ENCODE data around the gene SRXN1.

The SRXN1 gene

DNA sequence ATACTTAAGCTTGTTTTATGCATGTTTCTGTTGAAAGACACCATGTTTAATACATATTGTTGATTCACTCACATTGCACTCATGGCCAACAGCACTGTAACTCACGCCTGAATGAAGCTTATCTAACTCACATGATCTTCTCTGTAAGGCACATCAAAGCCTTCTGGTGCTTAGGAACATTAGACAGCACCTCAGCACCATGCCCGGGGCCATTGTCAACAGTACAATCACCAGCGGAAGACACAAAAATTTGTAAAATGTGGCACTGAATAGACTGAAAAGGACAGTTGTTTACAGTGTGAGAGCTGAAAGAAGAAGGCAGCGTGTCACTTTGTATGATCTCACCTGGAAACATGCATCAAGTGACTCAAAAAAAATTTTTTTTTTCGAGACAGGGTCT, 34.0 kb downstream of the SRXN1 start:
- no peak overlapping the region for H3K4me3 ChIP-seq (ENCODE audit: low read depth, low read length)
- ChIA-PET POLR2A (no interaction called here), CTCF (interaction anchor here (1.2 to 2.3 kb wide), 2 partner anchors 9 to 27 kb away, joined by 3 to 14 read pairs; no protein-coding TSS in a partner anchor)
- TF ChIP-seq, protein P1, sequence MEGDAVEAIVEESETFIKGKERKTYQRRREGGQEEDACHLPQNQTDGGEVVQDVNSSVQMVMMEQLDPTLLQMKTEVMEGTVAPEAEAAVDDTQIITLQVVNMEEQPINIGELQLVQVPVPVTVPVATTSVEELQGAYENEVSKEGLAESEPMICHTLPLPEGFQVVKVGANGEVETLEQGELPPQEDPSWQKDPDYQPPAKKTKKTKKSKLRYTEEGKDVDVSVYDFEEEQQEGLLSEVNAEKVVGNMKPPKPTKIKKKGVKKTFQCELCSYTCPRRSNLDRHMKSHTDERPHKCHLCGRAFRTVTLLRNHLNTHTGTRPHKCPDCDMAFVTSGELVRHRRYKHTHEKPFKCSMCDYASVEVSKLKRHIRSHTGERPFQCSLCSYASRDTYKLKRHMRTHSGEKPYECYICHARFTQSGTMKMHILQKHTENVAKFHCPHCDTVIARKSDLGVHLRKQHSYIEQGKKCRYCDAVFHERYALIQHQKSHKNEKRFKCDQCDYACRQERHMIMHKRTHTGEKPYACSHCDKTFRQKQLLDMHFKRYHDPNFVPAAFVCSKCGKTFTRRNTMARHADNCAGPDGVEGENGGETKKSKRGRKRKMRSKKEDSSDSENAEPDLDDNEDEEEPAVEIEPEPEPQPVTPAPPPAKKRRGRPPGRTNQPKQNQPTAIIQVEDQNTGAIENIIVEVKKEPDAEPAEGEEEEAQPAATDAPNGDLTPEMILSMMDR (IDR thresholded peaks at IDR 0.05; ENCODE audit: insufficient read depth, low read length, missing control alignments) = no peak
- DNase-seq (ENCODE audit: low read depth, low spot score) = no peak

DNA sequence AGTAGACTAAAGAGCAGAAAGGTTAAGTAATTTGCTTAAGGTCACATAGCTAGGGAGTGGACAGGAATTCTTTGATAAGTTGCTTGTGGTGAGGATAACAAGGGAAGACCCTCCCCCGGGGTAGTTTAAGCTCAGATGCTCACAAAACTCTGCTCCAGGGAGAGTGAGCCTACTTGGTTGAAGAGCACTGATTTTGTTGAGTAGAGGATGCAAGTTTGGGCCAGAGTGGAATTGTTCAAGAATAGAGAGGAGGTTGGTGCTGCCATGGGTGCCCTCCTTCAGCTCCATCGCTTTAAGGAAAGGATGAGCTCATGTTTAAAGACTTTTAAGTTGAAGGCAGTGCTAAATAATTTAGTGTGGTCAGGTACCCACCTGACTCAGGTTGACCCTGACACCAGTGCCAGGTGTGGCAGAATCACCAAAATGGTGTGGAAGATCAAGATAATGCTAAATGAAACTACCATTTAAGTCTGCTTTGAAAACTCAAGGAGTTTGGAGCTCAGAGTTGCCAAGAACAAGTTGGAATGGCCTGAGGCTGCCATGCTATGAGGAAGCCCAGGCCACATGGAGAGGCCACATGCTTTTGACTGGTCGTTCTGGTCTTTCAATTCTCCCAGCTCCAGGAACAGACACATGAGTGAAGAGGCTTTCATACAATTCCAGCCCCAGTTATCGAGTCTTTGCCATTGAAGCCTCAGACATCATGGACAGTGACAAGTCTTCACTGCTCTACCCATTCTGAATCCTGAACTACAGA, 34.9 kb downstream of the SRXN1 start:
- DNase-seq (ENCODE audit: low read depth, low spot score) = no peak
- CTCF ChIA-PET = interaction anchor here (1.2 to 2.3 kb wide), 2 partner anchors 10 to 28 kb away, joined by 3 to 14 read pairs; no protein-coding TSS in a partner anchor

DNA sequence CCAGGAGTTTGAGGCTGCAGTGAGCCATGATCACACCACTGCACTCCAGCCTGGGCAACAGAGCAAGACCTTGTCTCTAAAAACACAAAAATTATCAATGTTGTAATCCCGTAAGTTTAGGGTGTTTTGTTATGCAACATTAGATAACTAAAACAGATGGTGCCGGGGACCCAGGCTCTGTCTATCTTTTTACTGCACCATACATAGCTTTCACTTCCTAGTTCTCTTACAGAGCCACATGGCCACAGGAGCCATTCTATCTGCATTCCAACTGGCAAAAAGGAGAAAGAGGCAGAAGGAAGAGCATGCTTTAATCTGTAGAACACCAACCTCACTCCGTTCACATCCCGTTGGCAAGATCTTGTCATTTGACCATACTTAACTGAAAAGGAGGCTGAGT, 37.5 kb downstream of the SRXN1 start:
- DNase-seq (ENCODE audit: low read depth, low spot score) = no peak
- ChIA-PET CTCF (interaction anchor here (1.1 kb wide), 1 partner anchor 12 kb away, joined by 3 read pairs; no protein-coding TSS in a partner anchor), POLR2A (no interaction called here)
- no peak overlapping the region for H3K4me3 ChIP-seq (ENCODE audit: low read depth, low read length)
- TF ChIP-seq, protein P1 (IDR thresholded peaks at IDR 0.05; ENCODE audit: insufficient read depth, low read length, missing control alignments) = no peak

More for the DNA sequence above, 34.9 kb downstream of the SRXN1 start:
- no peak overlapping the region for H3K4me3 ChIP-seq (ENCODE audit: low read depth, low read length)
- TF ChIP-seq, protein P1 (IDR thresholded peaks at IDR 0.05; ENCODE audit: insufficient read depth, low read length, missing control alignments) = no peak
- POLR2A ChIA-PET = no interaction called here

DNA sequence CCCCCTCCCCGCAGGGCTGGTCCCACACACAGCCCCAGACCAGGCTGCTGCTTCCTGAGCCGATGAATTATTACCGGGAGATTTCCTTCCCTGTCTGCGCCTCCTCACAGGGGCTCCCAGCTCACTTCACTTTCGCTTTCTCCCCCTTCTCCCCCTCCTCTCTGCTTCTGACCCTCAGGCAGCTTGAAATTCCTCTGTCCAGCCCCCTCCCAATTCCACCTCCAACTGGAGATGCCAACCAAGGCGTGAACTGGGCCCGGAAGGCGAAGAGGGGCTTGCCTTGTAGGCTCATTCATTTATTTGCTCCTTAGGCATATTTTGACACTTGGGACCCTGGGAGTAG, 41.2 kb downstream of the SRXN1 start:
- ChIA-PET POLR2A (interaction anchor here (0.6 kb wide), 1 partner anchor 12 kb away, joined by 4 read pairs; no protein-coding TSS in a partner anchor), CTCF (interaction anchor here (1.1 kb wide), 1 partner anchor 26 kb away, joined by 3 read pairs; no protein-coding TSS in a partner anchor)
- TF ChIP-seq, protein P1 (IDR thresholded peaks at IDR 0.05; ENCODE audit: insufficient read depth, low read length, missing control alignments) = no peak
- H3K4me3 ChIP-seq (ENCODE audit: low read depth, low read length) = no peak overlapping the region
- no peak for DNase-seq (ENCODE audit: low read depth, low spot score)

DNA sequence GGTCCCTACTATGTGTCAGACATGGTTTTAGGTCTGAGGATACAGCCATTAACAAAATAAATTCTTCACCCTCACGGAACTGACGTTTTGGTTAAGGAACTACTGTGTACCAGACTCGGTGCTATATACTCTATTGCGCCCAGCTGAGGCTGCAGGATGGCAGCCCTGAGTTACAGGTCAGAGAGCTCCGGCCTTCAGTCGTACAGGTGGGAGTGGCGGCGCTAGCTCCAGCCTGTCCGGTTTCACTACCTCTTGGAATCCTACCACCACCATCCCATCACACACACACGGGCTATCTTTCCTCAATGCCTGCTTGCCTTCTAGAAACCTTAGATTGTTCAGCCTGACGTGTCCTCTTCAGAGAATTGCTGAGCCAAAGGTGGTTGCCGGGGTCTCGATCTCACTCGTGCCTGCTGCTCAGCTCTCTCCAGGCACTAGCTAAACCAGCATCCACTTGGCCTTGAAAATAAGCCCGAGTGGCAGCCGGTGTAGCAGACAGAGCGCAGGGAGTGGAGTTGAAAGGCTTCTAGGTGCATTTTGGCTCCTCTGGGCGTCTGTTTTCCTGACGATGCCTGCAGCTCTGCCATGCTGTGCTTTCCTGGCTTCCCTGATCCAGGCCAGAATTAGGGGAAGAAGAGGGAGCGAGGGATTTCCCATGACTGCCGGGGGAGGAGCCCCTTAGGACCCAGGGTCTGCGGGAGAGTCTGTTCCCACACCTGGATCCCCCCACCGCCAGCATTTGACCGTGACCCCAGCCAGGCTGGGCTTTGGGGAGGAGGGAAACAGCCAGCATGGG, 41.8 kb downstream of the SRXN1 start:
- TF ChIP-seq, protein P1 (IDR thresholded peaks at IDR 0.05; ENCODE audit: insufficient read depth, low read length, missing control alignments) = no peak
- no peak overlapping the region for H3K4me3 ChIP-seq (ENCODE audit: low read depth, low read length)
- POLR2A ChIA-PET = interaction anchor here (0.6 kb wide), 1 partner anchor 11 kb away, joined by 4 read pairs; no protein-coding TSS in a partner anchor
- CTCF ChIA-PET = no interaction called here
- no peak for DNase-seq (ENCODE audit: low read depth, low spot score)

Measured in AG04449 (cell line).